HG03039 (cell line): ENCODE measurements around the gene WFDC5.
"Not testable (repeated sequence)": the region's sequence is repeated elsewhere in the genome, so short reads cannot be mapped to it uniquely, and the experiment has no call there.

Experiments
- ATAC-seq: cut with Tn5 transposase; IDR thresholded peaks from one replicate; pipeline ENCODE4 v1.9.1; 2021; ENCODE audit warnings: mild to moderate bottlenecking, moderate library complexity; ENCODE audit not compliant: unreplicated experiment

WFDC5 gene

GRCh38 chr20:45090481-45090880 lies 24.5 kb downstream of the WFDC5 start:
- no peak for ATAC-seq

GRCh38 chr20:45088247-45088646 lies 26.7 kb downstream of the WFDC5 start:
- ATAC-seq, result no peak

DNA sequence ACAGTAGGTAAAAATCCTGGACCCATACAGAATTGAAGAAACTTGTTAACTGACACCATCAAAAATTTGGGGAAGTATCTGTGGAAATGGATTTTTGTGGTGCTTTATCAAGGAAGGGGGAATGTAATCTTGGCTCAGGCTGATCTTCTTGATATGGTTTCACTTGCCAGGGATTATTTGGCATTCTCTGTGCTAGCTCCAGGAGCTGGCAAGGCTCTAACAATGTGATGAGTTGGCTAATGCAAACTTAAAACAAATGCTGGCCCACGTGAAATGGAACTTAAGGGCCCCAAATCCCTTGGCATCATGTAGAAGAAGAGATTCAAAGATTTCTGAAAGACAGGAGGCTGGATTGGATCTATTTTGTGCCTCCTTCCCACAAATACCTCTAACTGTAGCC lies 27.2 kb downstream of the WFDC5 start:
- ATAC-seq, result no peak

DNA sequence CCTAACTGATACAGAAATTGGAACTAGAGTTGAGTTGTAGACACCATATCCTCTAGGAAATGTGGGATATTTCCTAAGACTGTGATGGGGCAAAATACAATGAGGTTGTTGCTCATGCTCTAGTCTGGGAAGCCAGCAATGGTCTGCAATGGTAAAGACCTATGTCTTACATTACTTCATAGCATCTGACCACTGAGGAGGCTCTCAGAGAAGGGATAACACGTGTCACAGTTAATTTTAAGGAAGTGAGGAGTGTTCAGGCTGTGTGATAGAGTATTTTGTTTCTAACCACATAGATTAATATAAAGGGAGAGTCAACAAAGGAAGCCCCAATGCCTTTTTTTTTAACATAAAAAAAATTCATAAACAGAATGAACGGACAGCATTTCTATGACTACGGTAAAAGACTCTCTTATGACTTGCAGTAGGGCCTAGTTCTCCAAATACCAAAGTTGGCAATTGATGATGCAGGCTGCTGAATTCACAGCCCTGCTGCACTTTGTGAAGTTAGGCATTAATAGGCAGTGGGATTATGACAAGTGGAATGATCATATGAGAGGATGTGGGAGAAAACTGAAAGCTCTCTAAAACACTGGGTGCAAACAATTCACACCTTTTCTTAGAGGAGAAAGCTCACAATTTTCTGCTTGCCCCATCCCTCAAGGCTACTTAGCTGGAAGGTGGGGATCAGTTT lies 27.7 kb downstream of the WFDC5 start:
- no peak for ATAC-seq

GRCh38 chr20:45085867-45086266 lies 29.1 kb downstream of the WFDC5 start:
- ATAC-seq, result no peak

DNA sequence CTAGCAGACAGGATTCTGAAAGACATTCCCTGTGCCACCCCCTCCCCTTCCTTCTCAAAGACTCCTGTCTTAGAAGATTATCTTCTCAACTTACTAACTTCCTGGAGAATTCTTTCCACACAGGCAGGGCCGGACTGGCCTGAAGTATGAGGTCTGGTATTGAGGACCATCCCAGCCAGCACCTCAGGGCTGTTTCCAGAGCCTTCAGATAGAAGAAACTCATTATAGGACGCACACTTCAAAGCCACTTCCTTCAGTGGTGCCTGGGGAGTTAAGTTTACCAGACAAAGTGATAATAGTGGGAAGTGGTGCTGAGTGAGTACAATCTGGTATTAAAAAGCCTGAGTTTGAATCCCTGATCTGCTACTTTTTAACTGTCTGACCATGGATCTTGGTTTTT lies 29.7 kb downstream of the WFDC5 start:
- ATAC-seq, result no peak

GRCh38 chr20:45083127-45083526 lies 31.8 kb downstream of the WFDC5 start:
- no peak for ATAC-seq

- ATAC-seq, result no peak
Measured at GRCh38 chr20:45082468-45082867, 32.5 kb downstream of the WFDC5 start.

GRCh38 chr20:45080867-45081624 lies 33.9 kb downstream of the WFDC5 start:
- ATAC-seq, result no peak

- no peak for ATAC-seq
Measured at GRCh38 chr20:45077559-45077958, 37.4 kb downstream of the WFDC5 start.

- ATAC-seq, result no peak
Measured at GRCh38 chr20:45073221-45073620, 41.8 kb downstream of the WFDC5 start.

DNA sequence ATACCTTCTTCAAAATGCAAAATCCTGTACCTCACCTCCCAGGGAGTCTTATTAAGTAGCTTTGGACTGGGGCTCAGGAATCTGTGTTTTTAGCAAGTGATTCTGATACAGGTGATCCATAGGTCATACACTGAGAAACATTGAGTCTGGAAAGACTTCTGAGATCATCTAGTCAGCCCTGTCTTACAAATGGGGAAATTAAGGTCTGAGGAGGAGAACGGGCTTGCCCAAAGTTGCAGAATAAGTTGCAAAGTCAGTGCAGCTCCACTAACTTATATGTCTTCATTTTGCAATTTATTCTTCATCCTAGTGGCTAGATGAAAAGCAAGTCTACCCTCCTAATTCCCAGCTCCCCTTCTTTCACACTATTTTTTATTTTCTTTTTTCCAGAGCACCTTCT lies 42.9 kb downstream of the WFDC5 start:
- no peak for ATAC-seq

DNA sequence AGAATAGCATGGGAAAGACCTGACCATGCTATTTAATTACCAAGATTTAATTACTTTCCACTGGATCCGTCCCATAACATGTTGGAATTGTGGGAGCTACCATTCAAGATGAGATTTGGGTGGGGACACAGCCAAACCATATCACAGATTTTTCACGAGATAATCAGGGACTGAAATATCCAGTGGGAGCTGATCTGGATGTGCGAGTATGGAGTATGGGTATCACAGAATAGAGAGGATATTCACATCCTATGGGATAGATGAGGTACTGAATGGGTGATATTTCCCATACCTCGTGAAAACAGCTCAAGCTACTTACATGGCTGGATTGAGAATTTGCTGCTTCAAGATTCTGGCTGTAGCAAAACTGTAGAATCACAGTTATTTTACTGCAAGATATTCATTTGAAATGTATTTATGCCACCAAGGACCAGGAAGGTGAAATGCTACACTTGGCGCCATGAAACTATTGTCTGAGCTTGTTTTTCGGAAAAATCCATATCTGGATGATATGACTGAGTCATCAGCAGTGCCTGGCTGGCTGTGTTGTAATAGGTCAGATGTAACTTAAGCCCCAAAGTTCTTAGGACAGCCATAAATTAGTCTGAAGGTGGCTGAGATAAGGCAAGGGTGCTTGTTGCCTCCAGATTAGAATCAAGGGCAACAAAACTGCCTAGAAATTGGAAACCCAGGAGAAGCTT lies 43.9 kb downstream of the WFDC5 start:
- ATAC-seq, result no peak

GRCh38 chr20:45069261-45069660 lies 45.7 kb downstream of the WFDC5 start:
- no peak for ATAC-seq

DNA sequence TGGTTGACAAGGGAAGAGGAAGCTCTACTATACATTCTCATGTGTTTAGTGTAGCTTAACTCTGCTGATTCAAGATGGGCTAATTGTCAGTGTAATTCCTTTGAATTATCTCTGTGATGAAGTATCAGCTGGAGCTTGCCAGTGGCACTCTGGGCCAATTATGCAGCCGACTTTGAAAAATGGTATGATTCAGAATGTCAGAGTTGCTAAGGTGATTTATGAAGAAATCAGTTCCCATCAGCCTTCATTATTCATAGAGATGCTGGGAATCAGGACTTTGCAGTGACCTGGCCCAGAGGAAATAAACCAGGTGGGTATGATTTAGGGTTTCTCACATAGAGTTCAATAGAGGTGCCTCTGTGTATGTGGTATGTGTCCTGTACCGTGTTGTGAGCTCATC lies 47.4 kb downstream of the WFDC5 start:
- ATAC-seq, result no peak

DNA sequence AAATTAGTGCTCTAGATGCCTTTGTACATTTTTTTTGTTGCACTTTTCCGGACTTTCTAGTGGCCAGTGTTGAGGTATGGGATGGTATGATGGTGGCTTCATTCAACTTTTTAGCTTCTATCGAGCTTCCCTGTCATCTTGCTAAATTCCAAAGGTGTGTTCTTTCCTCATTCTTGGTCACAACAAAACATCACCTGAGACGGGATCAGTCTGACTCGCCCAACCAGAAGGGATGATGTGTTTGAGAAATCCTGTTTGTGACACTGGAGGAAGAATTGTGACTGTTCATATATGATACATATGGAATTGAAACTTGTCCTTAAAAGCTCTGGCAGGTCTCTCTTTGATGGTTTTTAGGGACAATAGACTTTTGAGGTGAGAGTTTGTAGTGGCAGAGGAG lies 47.9 kb downstream of the WFDC5 start:
- no peak for ATAC-seq

DNA sequence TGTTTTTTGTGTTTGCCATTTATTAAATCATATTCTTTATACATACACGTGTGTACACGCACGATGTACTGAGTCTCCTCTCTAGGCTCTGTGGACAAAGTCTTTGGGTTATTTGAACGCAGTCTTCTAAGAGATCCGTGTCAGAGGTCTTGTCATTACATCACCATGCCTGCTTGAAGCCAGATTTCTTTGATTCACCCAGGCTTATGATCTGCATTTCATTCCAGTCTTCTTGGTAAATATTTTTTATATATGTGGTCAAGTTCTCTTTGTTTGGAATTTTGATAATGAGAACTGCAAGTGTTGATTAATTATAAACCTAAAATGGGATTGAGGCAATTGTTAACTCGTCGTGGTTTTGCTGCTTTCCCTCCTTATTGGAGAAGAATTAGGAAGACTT lies 48.6 kb downstream of the WFDC5 start:
- ATAC-seq, result no peak

- no peak for ATAC-seq
Measured at GRCh38 chr20:45064812-45065211, 50.2 kb downstream of the WFDC5 start.

DNA sequence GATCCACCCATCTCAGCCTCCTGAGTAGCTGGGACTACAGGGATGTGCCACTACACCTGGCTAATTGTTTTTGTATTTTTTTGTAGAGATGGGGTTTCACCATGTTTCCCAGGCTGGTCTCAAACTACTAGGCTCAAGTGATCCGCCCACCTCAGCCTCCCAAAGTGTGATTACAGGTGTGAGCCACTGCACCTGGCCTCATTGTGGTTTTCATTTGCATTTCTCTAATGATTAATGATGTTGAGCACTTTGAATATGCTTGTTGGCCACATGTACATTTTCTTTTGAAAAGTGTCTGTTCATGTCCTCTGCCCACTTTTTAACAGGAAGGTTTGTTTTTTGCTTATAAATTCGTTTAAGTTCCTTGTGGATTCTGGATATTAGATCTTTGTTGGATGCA lies 51.9 kb downstream of the WFDC5 start:
- ATAC-seq, result not testable (repeated sequence)

- ATAC-seq, result no peak
Measured at GRCh38 chr20:45061244-45061643, 53.7 kb downstream of the WFDC5 start.

GRCh38 chr20:45060294-45060693 lies 54.7 kb downstream of the WFDC5 start:
- no peak for ATAC-seq
